Peyer's patch (tissue), 4 donors: Measurements from ENCODE around the gene RPLP2.

Experiments
- CTCF ChIP-seq, 6 experiments: fragments of 450-650 bp in 4 of 6; fragments of 200-600 bp in 2 of 6; sonication (generic) in 1 of 6; IDR thresholded peaks; one replicate each; pipeline ENCODE4 v1.5.1; 2017 to 2019; ENCODE audit warnings: antibody characterized with exemption in 6 of 6, mild to moderate bottlenecking in 3 of 6, moderate library complexity in 1 of 6
- POLR2A ChIP-seq, 2 donors: fragments of 450-650 bp; IDR thresholded peaks; one replicate each; pipeline ENCODE4 v1.5.1; 2017; ENCODE audit warnings: antibody characterized with exemption in 2 of 2, mild to moderate bottlenecking in 2 of 2, moderate library complexity in 2 of 2

- TF ChIP-seq CTCF (IDR thresholded peaks at IDR 0.05) (no peak), POLR2A (IDR thresholded peaks at IDR 0.05) (no peak)
Measured at GRCh38 chr11:831961-832528, 22.3 kb downstream of the RPLP2 start.
